ENCODE results near the gene AREG.

Gene AREG

GRCh38 chr4:74479009-74479408 is 34.1 kb downstream of the AREG start:
- Histone ChIP-seq H3K4me3 (ENCODE audit: low read depth in 1 of 2, low read length in 2 of 2) (no peak overlapping the region), H3K36me3 (ENCODE audit: control insufficient read depth in 1 of 2, insufficient read depth in 2 of 2, low read length in 2 of 2) (no peaks in the 10 kb centered on the region), H3K9me3 (ENCODE audit: control insufficient read depth in 1 of 2, low read length in 2 of 2) (no peaks in the 10 kb centered on the region), H3K4me1 (ENCODE audit: control insufficient read depth in 1 of 2, insufficient read depth in 2 of 2, low read length in 2 of 2) (peaks cover 0 to 7% of the 10 kb centered on the region in 2 donors), H3K27me3 (ENCODE audit: control insufficient read depth in 1 of 2, insufficient read depth in 2 of 2, low read length in 2 of 2) (no peaks in the 10 kb centered on the region), H3K9ac (ENCODE audit: low read depth in 1 of 2, low read length in 2 of 2) (no peak overlapping the region), H3K27ac (ENCODE audit: low read depth, low read length) (no peak overlapping the region)

DNA sequence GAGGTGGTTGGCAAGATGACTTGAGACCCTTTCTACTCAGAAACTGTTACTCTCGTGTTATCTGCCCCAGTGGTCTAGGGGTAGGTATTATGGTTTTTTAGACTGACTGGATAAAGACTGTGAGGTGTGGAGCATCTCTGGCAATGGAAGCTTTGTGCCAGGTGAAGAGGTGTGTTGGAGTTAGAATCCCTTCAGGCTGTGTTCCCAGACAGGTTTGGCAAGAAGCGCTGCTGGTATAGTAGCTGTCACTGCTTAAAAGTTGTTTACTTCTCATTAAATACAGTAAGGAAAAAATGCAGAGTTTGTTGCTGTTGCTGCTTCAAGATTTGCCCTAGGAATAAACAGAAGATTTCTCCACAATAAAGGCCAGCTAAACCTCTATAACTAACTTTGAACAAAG is 35.3 kb downstream of the AREG start:
- no peaks in the 10 kb centered on the region for H3K36me3 ChIP-seq (ENCODE audit: control insufficient read depth in 1 of 2, insufficient read depth in 2 of 2, low read length in 2 of 2)
- no peaks in the 10 kb centered on the region for H3K9me3 ChIP-seq (ENCODE audit: control insufficient read depth in 1 of 2, low read length in 2 of 2)
- H3K4me1 ChIP-seq (ENCODE audit: control insufficient read depth in 1 of 2, insufficient read depth in 2 of 2, low read length in 2 of 2) = no peaks in the 10 kb centered on the region
- no peak overlapping the region for H3K27ac ChIP-seq (ENCODE audit: low read depth, low read length)
- no peak overlapping the region for H3K4me3 ChIP-seq (ENCODE audit: low read depth in 1 of 2, low read length in 2 of 2)
- H3K9ac ChIP-seq (ENCODE audit: low read depth in 1 of 2, low read length in 2 of 2) = no peak overlapping the region
- no peaks in the 10 kb centered on the region for H3K27me3 ChIP-seq (ENCODE audit: control insufficient read depth in 1 of 2, insufficient read depth in 2 of 2, low read length in 2 of 2)

- Histone ChIP-seq H3K9me3 (ENCODE audit: control insufficient read depth in 1 of 2, low read length in 2 of 2) (no peaks in the 10 kb centered on the region), H3K36me3 (ENCODE audit: control insufficient read depth in 1 of 2, insufficient read depth in 2 of 2, low read length in 2 of 2) (no peaks in the 10 kb centered on the region), H3K4me3 (ENCODE audit: low read depth in 1 of 2, low read length in 2 of 2) (no peak overlapping the region)
These were observed 37.1 kb downstream of the AREG start for GRCh38 chr4:74481891-74482609.

DNA sequence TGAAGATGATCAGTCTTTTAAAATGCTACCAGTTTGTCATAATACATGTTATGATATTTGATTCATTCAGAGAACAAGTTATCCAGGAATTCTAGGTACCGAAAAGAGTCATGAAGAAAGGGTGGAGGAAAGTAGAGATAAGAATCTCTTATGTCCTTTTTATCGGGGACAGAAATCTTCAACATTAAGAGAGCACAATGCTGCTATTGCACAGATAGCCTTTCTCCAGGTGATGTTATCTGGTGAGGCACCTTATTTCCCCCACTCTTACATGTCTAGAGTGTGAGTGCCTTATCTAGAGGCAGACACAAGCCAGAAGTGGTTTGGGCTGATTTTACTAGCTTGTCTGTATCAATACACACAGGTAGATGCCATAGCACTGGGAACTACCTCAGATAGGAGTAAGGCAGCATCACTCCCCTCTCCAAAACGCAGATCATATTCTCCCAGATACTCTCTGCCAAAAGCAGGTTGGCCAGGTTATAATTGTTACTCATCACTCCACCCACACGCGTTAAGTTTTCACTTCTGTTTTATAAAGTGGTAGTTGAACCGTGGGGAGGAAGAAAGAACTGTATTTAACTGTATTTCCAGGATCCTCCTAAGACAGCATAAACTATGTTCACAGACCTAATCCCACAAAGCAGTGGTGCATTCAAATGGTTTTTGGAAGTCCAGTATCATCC is 38.4 kb downstream of the AREG start:
- H3K9me3 ChIP-seq (ENCODE audit: control insufficient read depth in 1 of 2, low read length in 2 of 2) = no peaks in the 10 kb centered on the region
- H3K27ac ChIP-seq (ENCODE audit: low read depth, low read length) = no peak overlapping the region
- no peaks in the 10 kb centered on the region for H3K4me1 ChIP-seq (ENCODE audit: control insufficient read depth in 1 of 2, insufficient read depth in 2 of 2, low read length in 2 of 2)
- no peaks in the 10 kb centered on the region for H3K36me3 ChIP-seq (ENCODE audit: control insufficient read depth in 1 of 2, insufficient read depth in 2 of 2, low read length in 2 of 2)
- no peak overlapping the region for H3K4me3 ChIP-seq (ENCODE audit: low read depth in 1 of 2, low read length in 2 of 2)
- no peak overlapping the region for H3K9ac ChIP-seq (ENCODE audit: low read depth in 1 of 2, low read length in 2 of 2)
- no peaks in the 10 kb centered on the region for H3K27me3 ChIP-seq (ENCODE audit: control insufficient read depth in 1 of 2, insufficient read depth in 2 of 2, low read length in 2 of 2)

More at GRCh38 chr4:74481891-74482609, 37.1 kb downstream of the AREG start:
- Histone ChIP-seq H3K27ac (ENCODE audit: low read depth, low read length) (no peak overlapping the region), H3K9ac (ENCODE audit: low read depth in 1 of 2, low read length in 2 of 2) (no peak overlapping the region), H3K27me3 (ENCODE audit: control insufficient read depth in 1 of 2, insufficient read depth in 2 of 2, low read length in 2 of 2) (no peaks in the 10 kb centered on the region), H3K4me1 (ENCODE audit: control insufficient read depth in 1 of 2, insufficient read depth in 2 of 2, low read length in 2 of 2) (no peaks in the 10 kb centered on the region)

- Histone ChIP-seq H3K9me3 (ENCODE audit: control insufficient read depth in 1 of 2, low read length in 2 of 2) (no peaks in the 10 kb centered on the region), H3K27me3 (ENCODE audit: control insufficient read depth in 1 of 2, insufficient read depth in 2 of 2, low read length in 2 of 2) (no peaks in the 10 kb centered on the region), H3K4me3 (ENCODE audit: low read depth in 1 of 2, low read length in 2 of 2) (no peak overlapping the region), H3K4me1 (ENCODE audit: control insufficient read depth in 1 of 2, insufficient read depth in 2 of 2, low read length in 2 of 2) (no peaks in the 10 kb centered on the region), H3K27ac (ENCODE audit: low read depth, low read length) (no peak overlapping the region), H3K9ac (ENCODE audit: low read depth in 1 of 2, low read length in 2 of 2) (no peak overlapping the region), H3K36me3 (ENCODE audit: control insufficient read depth in 1 of 2, insufficient read depth in 2 of 2, low read length in 2 of 2) (no peaks in the 10 kb centered on the region)
These were observed 42.0 kb downstream of the AREG start for GRCh38 chr4:74486905-74487304.

DNA sequence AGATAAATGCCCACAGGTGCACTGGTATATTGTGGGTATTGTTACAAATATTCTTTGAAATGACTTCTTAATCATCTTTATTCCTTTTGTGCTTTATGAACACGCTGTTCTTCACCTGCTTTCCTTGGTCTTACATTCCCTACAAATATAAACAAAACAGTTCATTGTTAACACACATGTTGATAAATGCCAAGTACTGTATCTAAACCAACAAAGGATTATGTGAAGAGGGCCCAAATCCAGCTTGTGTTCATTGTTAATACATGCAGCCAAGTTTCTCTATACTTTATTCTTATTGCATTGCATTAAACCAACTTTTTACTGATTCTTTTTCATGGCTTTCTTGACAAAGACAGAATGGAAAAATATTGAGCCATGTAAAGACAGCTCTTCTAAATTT is 42.8 kb downstream of the AREG start:
- H3K36me3 ChIP-seq (ENCODE audit: control insufficient read depth in 1 of 2, insufficient read depth in 2 of 2, low read length in 2 of 2) = no peaks in the 10 kb centered on the region
- H3K4me3 ChIP-seq (ENCODE audit: low read depth in 1 of 2, low read length in 2 of 2) = no peak overlapping the region
- H3K27ac ChIP-seq (ENCODE audit: low read depth, low read length) = no peak overlapping the region
- no peaks in the 10 kb centered on the region for H3K9me3 ChIP-seq (ENCODE audit: control insufficient read depth in 1 of 2, low read length in 2 of 2)
- H3K27me3 ChIP-seq (ENCODE audit: control insufficient read depth in 1 of 2, insufficient read depth in 2 of 2, low read length in 2 of 2) = no peaks in the 10 kb centered on the region
- no peak overlapping the region for H3K9ac ChIP-seq (ENCODE audit: low read depth in 1 of 2, low read length in 2 of 2)
- H3K4me1 ChIP-seq (ENCODE audit: control insufficient read depth in 1 of 2, insufficient read depth in 2 of 2, low read length in 2 of 2) = no peaks in the 10 kb centered on the region

DNA sequence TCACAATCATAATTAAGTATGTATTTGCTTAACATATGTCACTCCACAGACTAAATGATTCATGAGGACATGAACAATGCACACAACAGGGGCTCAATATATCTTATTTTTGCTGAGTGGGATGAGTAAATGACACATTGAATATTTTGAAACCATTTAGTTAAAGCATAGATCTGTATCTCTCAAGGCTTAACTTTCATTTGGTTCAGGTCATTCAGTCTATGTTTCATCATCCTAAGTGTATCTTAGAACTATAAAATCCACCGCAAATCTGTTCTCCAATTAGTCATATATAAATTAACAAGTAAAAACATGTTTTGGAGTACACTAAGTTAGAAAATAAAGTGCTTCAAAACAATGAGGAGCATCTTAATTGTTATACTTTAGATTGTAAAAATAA is 45.8 kb downstream of the AREG start:
- no peaks in the 10 kb centered on the region for H3K9me3 ChIP-seq (ENCODE audit: control insufficient read depth in 1 of 2, low read length in 2 of 2)
- no peaks in the 10 kb centered on the region for H3K36me3 ChIP-seq (ENCODE audit: control insufficient read depth in 1 of 2, insufficient read depth in 2 of 2, low read length in 2 of 2)
- H3K9ac ChIP-seq (ENCODE audit: low read depth in 1 of 2, low read length in 2 of 2) = no peak overlapping the region
- no peak overlapping the region for H3K4me3 ChIP-seq (ENCODE audit: low read depth in 1 of 2, low read length in 2 of 2)
- H3K27ac ChIP-seq (ENCODE audit: low read depth, low read length) = no peak overlapping the region
- no peaks in the 10 kb centered on the region for H3K4me1 ChIP-seq (ENCODE audit: control insufficient read depth in 1 of 2, insufficient read depth in 2 of 2, low read length in 2 of 2)
- H3K27me3 ChIP-seq (ENCODE audit: control insufficient read depth in 1 of 2, insufficient read depth in 2 of 2, low read length in 2 of 2) = no peaks in the 10 kb centered on the region

DNA sequence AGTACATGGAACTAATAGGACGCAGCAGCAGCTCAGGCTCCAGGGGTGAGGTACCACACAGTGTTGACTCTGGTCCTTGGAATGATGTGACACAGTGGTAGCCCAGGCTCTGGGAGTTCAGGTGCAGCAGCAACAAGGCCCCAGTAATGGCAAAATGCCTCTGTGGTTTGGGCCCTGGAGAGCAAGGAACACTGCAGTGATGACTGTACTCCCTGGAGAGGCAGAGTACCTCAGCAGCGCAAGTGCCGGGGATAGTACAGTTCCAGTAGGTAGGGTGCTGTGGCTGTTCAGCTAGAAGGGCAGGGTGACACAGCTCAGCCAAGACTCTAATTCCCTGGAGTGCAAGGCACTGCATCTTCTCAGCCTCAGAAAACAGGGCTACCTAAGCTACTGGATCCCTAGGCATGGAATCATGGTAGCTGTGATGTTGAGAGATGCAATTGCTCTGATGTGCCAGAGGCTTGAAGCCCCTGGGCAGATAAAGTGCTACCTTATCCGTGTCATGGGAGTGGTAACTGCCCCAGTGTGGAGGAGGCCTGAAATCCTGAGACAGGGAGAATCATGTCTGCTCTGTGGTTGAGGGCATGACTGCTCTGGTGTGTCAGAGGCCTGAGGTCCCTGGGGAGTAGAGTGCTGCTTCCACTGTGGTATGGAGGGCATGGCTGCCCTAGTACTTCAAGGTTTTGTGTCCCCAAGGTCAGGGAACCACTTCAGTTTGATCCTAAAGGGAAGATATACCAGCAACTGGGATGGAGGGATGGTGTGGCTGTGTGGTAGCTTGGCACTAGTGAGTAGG is 55.2 kb downstream of the AREG start:
- Histone ChIP-seq H3K36me3 (ENCODE audit: control insufficient read depth in 1 of 2, insufficient read depth in 2 of 2, low read length in 2 of 2) (no peaks in the 10 kb centered on the region), H3K9ac (ENCODE audit: low read depth in 1 of 2, low read length in 2 of 2) (no peak overlapping the region), H3K27me3 (ENCODE audit: control insufficient read depth in 1 of 2, insufficient read depth in 2 of 2, low read length in 2 of 2) (no peaks in the 10 kb centered on the region), H3K4me1 (ENCODE audit: control insufficient read depth in 1 of 2, insufficient read depth in 2 of 2, low read length in 2 of 2) (no peaks in the 10 kb centered on the region), H3K4me3 (ENCODE audit: low read depth in 1 of 2, low read length in 2 of 2) (no peak overlapping the region), H3K9me3 (ENCODE audit: control insufficient read depth in 1 of 2, low read length in 2 of 2) (no peaks in the 10 kb centered on the region), H3K27ac (ENCODE audit: low read depth, low read length) (no peak overlapping the region)

GRCh38 chr4:74501579-74501978 is 56.6 kb downstream of the AREG start:
- H3K27me3 ChIP-seq (ENCODE audit: control insufficient read depth in 1 of 2, insufficient read depth in 2 of 2, low read length in 2 of 2) = no peaks in the 10 kb centered on the region

DNA sequence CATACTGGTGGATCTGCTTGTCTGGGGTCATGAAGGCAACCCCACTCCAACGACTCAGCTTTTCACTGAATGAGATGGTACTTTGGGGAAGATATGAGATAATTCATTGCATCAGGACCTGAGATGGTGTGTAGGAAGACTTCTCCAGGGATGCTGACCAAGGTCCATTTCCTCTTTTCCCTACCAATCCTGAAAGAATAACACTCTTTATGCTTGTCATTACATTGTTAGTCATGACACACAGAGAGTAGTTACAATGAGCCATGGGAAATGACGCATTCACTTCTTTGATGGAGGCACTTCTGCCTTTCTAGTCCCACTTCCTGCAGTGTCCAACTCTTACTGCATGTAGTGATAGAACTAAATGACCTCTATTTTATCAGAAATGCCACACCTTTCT is 58.6 kb downstream of the AREG start:
- Histone ChIP-seq H3K36me3 (ENCODE audit: control insufficient read depth in 1 of 2, insufficient read depth in 2 of 2, low read length in 2 of 2) (no peaks in the 10 kb centered on the region), H3K4me3 (ENCODE audit: low read depth in 1 of 2, low read length in 2 of 2) (no peak overlapping the region), H3K27ac (ENCODE audit: low read depth, low read length) (no peak overlapping the region), H3K4me1 (ENCODE audit: control insufficient read depth in 1 of 2, insufficient read depth in 2 of 2, low read length in 2 of 2) (no peaks in the 10 kb centered on the region), H3K9ac (ENCODE audit: low read depth in 1 of 2, low read length in 2 of 2) (no peak overlapping the region), H3K9me3 (ENCODE audit: control insufficient read depth in 1 of 2, low read length in 2 of 2) (no peaks in the 10 kb centered on the region), H3K27me3 (ENCODE audit: control insufficient read depth in 1 of 2, insufficient read depth in 2 of 2, low read length in 2 of 2) (no peaks in the 10 kb centered on the region)

More at GRCh38 chr4:74501579-74501978, 56.6 kb downstream of the AREG start:
- H3K36me3 ChIP-seq (ENCODE audit: control insufficient read depth in 1 of 2, insufficient read depth in 2 of 2, low read length in 2 of 2) = no peaks in the 10 kb centered on the region
- H3K4me1 ChIP-seq (ENCODE audit: control insufficient read depth in 1 of 2, insufficient read depth in 2 of 2, low read length in 2 of 2) = no peaks in the 10 kb centered on the region
- no peak overlapping the region for H3K4me3 ChIP-seq (ENCODE audit: low read depth in 1 of 2, low read length in 2 of 2)
- no peak overlapping the region for H3K9ac ChIP-seq (ENCODE audit: low read depth in 1 of 2, low read length in 2 of 2)
- no peak overlapping the region for H3K27ac ChIP-seq (ENCODE audit: low read depth, low read length)
- no peaks in the 10 kb centered on the region for H3K9me3 ChIP-seq (ENCODE audit: control insufficient read depth in 1 of 2, low read length in 2 of 2)

Data from duodenal mucosa (tissue), 2 donors.